AG10803 (cell line): ENCODE data around the gene PKN2.
A peak's percentile ranks its signal among the peaks of the same experiment; 100 is the strongest.

Experiments used
- DNase-seq: peaks from one replicate; pipeline ENCODE4 v3.0.0; 2010; ENCODE audit warnings: low read depth
- H3K4me3 ChIP-seq: 2 replicates; pipeline ENCODE4 v1.5.1; 2011; ENCODE audit warnings: mild to moderate bottlenecking, low read length, control low read depth
- TF ChIP-seq, protein P1 (sequence below): conservative IDR thresholded peaks from 2 replicates; pipeline ENCODE4 v1.5.1; 2011; ENCODE audit warnings: mild to moderate bottlenecking, low read length, control low read depth, inconsistent platforms

The PKN2 gene

DNA sequence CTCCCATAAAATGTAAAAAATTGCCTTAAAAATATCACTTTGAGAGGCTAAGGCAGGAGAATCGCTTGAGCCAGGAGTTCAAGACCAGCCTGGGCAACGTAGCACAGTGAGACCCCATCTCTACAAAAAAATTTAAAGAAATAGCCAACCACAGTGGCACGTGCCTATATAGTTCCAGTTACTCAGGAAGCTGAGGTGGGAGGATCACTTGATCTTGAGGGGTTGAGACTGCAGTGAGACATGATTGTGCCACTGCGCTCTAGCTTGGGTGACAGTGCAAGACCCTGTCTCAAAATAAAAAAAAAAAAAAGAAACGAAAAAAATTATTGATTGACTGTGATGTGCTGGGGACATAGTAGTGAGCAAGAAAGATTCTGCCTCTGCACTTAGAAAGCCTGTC lies 38.4 kb downstream of the PKN2 start:
- TF ChIP-seq, protein P1, sequence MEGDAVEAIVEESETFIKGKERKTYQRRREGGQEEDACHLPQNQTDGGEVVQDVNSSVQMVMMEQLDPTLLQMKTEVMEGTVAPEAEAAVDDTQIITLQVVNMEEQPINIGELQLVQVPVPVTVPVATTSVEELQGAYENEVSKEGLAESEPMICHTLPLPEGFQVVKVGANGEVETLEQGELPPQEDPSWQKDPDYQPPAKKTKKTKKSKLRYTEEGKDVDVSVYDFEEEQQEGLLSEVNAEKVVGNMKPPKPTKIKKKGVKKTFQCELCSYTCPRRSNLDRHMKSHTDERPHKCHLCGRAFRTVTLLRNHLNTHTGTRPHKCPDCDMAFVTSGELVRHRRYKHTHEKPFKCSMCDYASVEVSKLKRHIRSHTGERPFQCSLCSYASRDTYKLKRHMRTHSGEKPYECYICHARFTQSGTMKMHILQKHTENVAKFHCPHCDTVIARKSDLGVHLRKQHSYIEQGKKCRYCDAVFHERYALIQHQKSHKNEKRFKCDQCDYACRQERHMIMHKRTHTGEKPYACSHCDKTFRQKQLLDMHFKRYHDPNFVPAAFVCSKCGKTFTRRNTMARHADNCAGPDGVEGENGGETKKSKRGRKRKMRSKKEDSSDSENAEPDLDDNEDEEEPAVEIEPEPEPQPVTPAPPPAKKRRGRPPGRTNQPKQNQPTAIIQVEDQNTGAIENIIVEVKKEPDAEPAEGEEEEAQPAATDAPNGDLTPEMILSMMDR = no peak
- H3K4me3 ChIP-seq = no peak overlapping the region
- DNase-seq = no peak

DNA sequence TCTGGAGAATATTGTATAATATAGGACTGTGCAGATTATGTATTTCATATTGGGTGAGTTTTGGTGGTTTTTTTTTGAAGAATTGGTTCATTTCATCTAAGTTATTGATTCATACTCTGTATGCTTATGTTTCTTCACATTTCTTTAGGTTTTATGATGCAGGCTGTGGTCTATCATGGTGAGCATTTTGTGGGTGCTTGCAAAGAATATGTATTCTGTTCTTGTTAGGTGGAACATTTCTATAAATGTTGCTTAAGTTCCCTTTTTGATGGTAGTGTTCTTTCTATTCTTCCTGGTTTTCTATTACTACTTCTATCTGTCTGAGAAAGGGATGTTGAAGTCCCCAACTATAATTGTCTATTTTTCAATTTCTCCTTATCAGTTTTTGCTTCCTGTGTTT lies 42.6 kb downstream of the PKN2 start:
- H3K4me3 ChIP-seq = no peak overlapping the region
- TF ChIP-seq, protein P1 = no peak
- DNase-seq = no peak

DNA sequence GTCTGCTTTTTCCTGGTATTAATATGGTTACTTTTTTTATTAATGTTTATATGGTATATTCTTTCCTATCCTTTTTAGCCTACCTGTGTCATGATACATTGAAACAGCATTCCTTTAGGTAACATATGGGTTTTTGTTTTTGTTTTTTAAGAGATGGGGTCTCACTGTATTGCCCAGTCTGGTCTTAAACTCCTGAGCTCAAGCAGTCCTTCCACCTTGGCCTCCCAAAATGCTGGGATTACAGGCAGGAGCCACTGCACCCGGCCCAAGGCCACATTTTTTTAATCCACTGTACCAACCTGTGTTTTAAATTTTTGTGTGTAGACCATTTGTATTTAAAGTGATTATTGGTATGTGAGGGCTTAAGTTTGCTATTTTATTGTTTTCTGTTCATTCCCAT lies 43.1 kb downstream of the PKN2 start:
- TF ChIP-seq, protein P1 = no peak
- no peak for DNase-seq
- H3K4me3 ChIP-seq = no peak overlapping the region

- no peak overlapping the region for H3K4me3 ChIP-seq
- DNase-seq = no peak
These were observed 45.2 kb downstream of the PKN2 start for GRCh38 chr1:88729297-88729696.

GRCh38 chr1:88730132-88730675 lies 46.1 kb downstream of the PKN2 start:
- TF ChIP-seq, protein P1 = no peak
- no peak for DNase-seq
- H3K4me3 ChIP-seq = no peak overlapping the region

More at GRCh38 chr1:88729297-88729696, 45.2 kb downstream of the PKN2 start:
- TF ChIP-seq, protein P1 = no peak

DNA sequence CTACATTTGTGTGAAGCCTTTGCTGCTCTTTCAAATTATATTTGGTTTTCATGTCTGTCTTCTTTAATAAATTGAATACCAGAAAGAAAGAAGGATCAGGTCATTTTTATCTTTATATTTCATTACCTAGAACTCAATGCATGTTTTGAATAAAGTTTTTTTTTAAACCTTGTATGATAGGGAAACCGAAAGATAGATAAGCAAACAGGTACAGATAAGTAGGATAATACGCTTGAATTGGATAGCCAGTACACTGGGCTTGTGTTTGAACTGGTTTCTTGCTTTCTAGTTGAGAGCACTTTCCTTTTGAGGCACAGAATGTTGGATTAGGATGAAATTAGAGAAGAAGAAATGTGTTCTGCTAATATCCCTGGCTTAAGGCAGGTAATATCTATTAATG lies 46.9 kb downstream of the PKN2 start:
- TF ChIP-seq, protein P1 = no peak
- DNase-seq = no peak
- H3K4me3 ChIP-seq = peak overlapping the region; percentile 14

GRCh38 chr1:88731475-88732269 lies 47.6 kb downstream of the PKN2 start:
- TF ChIP-seq, protein P1 = no peak
- peak; percentile 93 for DNase-seq
- peak overlapping the region; percentile 29 for H3K4me3 ChIP-seq
